Body of pancreas (tissue), 4 donors: ENCODE measurements around the gene MRPL17.

Experiments used
- POLR2A ChIP-seq, 3 donors: fragments of 450-650 bp; IDR thresholded peaks; one replicate each; pipeline ENCODE4 v1.6.1; 2016; ENCODE audit warnings: antibody characterized with exemption in 3 of 3, mild to moderate bottlenecking in 2 of 3
- TF ChIP-seq, protein P1 (sequence below), 7 experiments: fragments of 450-650 bp in 4 of 7; fragments of 200-600 bp in 3 of 7; sonication (generic) in 3 of 7; IDR thresholded peaks; one replicate each; pipeline ENCODE4 v1.5.1; 2016 to 2019; ENCODE audit warnings: antibody characterized with exemption in 7 of 7

- no peak for TF ChIP-seq POLR2A (IDR thresholded peaks at IDR 0.05)
- TF ChIP-seq, protein P1, sequence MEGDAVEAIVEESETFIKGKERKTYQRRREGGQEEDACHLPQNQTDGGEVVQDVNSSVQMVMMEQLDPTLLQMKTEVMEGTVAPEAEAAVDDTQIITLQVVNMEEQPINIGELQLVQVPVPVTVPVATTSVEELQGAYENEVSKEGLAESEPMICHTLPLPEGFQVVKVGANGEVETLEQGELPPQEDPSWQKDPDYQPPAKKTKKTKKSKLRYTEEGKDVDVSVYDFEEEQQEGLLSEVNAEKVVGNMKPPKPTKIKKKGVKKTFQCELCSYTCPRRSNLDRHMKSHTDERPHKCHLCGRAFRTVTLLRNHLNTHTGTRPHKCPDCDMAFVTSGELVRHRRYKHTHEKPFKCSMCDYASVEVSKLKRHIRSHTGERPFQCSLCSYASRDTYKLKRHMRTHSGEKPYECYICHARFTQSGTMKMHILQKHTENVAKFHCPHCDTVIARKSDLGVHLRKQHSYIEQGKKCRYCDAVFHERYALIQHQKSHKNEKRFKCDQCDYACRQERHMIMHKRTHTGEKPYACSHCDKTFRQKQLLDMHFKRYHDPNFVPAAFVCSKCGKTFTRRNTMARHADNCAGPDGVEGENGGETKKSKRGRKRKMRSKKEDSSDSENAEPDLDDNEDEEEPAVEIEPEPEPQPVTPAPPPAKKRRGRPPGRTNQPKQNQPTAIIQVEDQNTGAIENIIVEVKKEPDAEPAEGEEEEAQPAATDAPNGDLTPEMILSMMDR (IDR thresholded peaks at IDR 0.05): no peak
Measured at GRCh38 chr11:6640036-6640984, 42.8 kb downstream of the MRPL17 start.
